Endothelial cell of coronary artery (primary cell): ENCODE data around the gene TMEM131L. TPM values are rescaled to one million over a fixed set of nuclear protein-coding genes. Genes with fewer than 3 reads are reported as not detected.

Experiments
- total RNA-seq: library from RNA; depleted of rRNA; stranded (reverse); fragments of >200 nt; gene quantifications from 2 replicates; pipeline ENCODE4 v1.2.3, GENCODE V29; 2014

Gene TMEM131L, protein sequence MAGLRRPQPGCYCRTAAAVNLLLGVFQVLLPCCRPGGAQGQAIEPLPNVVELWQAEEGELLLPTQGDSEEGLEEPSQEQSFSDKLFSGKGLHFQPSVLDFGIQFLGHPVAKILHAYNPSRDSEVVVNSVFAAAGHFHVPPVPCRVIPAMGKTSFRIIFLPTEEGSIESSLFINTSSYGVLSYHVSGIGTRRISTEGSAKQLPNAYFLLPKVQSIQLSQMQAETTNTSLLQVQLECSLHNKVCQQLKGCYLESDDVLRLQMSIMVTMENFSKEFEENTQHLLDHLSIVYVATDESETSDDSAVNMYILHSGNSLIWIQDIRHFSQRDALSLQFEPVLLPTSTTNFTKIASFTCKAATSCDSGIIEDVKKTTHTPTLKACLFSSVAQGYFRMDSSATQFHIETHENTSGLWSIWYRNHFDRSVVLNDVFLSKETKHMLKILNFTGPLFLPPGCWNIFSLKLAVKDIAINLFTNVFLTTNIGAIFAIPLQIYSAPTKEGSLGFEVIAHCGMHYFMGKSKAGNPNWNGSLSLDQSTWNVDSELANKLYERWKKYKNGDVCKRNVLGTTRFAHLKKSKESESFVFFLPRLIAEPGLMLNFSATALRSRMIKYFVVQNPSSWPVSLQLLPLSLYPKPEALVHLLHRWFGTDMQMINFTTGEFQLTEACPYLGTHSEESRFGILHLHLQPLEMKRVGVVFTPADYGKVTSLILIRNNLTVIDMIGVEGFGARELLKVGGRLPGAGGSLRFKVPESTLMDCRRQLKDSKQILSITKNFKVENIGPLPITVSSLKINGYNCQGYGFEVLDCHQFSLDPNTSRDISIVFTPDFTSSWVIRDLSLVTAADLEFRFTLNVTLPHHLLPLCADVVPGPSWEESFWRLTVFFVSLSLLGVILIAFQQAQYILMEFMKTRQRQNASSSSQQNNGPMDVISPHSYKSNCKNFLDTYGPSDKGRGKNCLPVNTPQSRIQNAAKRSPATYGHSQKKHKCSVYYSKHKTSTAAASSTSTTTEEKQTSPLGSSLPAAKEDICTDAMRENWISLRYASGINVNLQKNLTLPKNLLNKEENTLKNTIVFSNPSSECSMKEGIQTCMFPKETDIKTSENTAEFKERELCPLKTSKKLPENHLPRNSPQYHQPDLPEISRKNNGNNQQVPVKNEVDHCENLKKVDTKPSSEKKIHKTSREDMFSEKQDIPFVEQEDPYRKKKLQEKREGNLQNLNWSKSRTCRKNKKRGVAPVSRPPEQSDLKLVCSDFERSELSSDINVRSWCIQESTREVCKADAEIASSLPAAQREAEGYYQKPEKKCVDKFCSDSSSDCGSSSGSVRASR (N-terminal part only)
- 9.9 and 15.4 TPM in 2 replicates for total RNA-seq

DNA sequence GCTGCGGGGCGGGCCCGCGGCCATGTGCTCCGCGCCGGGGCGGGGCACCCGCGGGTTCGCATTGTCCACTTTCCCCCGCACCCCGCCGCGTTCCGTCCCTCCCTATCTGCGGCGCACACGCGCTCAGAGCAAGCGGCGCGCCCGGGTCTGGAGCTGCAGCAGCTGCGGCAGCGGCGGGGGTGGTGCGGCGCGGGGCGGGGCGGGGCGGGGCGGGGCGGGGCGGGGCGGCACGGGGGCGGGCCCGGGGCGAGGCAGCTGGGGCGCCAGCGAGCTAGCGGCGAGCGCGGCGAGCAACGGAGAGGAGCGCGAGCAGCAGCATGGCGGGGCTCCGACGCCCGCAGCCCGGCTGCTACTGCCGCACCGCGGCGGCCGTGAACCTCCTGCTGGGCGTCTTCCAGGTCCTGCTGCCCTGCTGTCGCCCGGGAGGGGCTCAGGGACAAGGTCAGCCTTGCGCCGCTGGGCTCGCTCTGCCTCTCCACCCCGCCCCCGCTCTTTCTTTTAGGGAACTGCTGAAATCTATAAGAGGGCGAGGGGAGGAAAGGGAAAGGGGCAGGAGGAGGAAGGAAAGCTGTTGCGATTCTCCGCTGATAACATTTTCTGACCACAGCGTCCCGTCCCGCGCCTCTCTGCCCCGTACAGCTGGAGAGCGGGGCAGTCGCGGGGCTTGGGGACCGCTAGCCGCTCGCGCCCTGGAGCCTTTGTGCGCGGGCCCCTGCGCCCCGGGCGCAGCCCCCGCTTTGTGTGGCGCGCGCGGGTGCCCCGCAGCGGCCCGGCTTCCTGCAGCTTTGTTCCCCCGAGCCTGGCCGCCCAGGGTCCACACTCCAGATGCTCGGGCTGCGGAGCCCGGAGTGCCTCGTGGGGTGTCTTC lies at the start of gene TMEM131L:
TMEM131L (plus strand) TSS at position 280 of the 868 bp plus-strand sequence; CDS start at position 318, 38 bp downstream.

DNA sequence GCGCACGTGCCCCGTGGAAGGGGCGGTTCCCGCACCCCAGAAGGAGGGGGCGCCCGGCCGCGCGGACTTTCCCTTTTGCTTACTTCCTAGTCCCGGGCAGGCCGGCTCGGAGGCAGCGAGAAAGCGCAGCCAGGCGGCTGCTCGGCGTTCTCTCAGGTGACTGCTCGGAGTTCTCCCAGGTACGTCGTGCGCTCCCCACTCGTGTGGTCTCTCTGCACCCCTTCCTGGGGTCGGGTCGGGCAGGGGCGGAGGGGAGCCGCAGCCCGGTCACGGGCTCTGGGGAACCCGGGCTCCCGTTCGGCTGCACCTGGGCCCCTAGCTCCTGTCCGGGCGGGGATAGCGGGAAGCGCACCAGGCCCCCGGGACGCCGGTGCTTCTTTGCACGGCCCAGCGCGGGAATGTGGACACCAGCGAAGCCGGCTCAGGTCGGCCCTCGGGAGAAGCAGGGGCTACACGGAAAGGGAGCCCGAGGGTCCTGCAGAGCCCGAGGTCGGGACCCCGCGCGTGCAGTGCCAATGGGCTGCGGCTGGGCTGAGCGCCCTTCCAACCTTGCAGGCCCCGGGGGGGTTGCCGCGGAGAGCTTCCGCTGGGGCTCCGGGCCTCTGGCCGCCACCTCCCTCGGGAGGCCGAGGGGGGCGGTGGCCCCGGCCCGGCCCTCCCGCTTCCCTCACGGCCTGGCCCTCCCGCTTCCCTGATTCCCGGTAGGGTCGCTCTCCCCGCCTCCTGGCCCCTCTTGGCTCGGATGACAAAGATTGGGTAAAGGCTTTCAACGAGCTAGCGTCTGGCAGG lies 218.2 kb downstream of the TMEM131L start, which contains the start of gene TLR2:
TLR2 (plus strand) TSS at position 99 of the 789 bp plus-strand sequence. CDS start 18,628 bp downstream, outside the sequence.

Other genes starting within 250 kb of the TMEM131L start
- gene MND1, start 121.7 kb upstream of the TMEM131L start, total RNA-seq: 2.4 and 4.3 TPM in 2 replicates
- 1.2 TPM in 1 of 2 replicates, not detected in the other for gene TLR2, start 217.9 kb downstream of the TMEM131L start, total RNA-seq